ENCODE data around the gene CYTH3. TPM values are rescaled to one million over a fixed set of nuclear protein-coding genes. Genes with fewer than 3 reads are reported as not detected.

The CYTH3 gene
- polyA plus RNA-seq, 12 donors, result 26.6 to 55.4 (median 32.9) TPM; not detected in 1

DNA sequence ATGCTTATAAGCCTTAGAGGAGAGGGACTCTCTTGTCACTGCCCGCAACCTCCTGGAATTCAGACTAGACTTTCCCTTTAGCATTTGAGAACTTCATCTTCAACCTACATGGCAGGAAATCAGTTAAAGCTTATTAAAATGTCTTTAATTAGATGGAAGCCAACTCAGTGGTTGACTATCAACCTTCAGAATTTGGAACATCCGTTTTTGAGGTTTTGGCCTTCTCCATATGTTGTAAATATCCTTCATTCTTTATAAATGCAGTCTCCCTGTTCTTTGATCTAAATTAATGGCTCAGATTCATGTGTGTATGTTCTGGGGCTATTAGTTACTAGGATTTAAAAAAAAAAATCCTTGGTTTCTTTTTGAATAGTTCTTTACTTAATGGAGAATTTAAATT lies 156.2 kb downstream of the CYTH3 start:
- no peak for DNase-seq

Other genes starting within 250 kb of the CYTH3 start
- gene ANKRD61, start 241.2 kb downstream of the CYTH3 start, polyA plus RNA-seq (ENCODE audit: insufficient read length in 12 of 12), result 1 to 10 TPM in 5 of 12 donors, under 1 TPM in 5, not detected in 2; 0.31 to 2.5 (median 0.97) TPM
- gene EIF2AK1, start 213.4 kb downstream of the CYTH3 start, polyA plus RNA-seq (ENCODE audit: insufficient read length in 12 of 12), result 100 to 1,000 TPM in 1 of 12 donors, 10 to 100 TPM in 10, not detected in 1; 38.6 to 103 (median 59.8) TPM
- 10 to 100 TPM in 5 of 12 donors, 1 to 10 TPM in 6, not detected in 1; 7.6 to 15.9 (median 9.8) TPM for gene USP42, start 167.7 kb downstream of the CYTH3 start, polyA plus RNA-seq (ENCODE audit: insufficient read length in 12 of 12)
- 10 to 100 TPM in 11 of 12 donors, not detected in 1; 10.0 to 22.9 (median 19.4) TPM for gene FAM220A, start 76.3 kb upstream of the CYTH3 start, polyA plus RNA-seq (ENCODE audit: insufficient read length in 12 of 12)
- 1,000 to 10,000 TPM in 1 of 12 donors, 100 to 1,000 TPM in 11; 159 to 1,819 (median 184) TPM for gene RAC1, start 101.9 kb upstream of the CYTH3 start, polyA plus RNA-seq (ENCODE audit: insufficient read length in 12 of 12)
- 10 to 100 TPM in 10 of 12 donors, 1 to 10 TPM in 1, not detected in 1; 8.4 to 14.3 (median 12.1) TPM for gene DAGLB, start 175.3 kb upstream of the CYTH3 start, polyA plus RNA-seq (ENCODE audit: insufficient read length in 12 of 12)
- 100 to 1,000 TPM in 11 of 12 donors, not detected in 1; 167 to 287 (median 196) TPM for gene KDELR2, start 211.5 kb upstream of the CYTH3 start, polyA plus RNA-seq (ENCODE audit: insufficient read length in 12 of 12)